Loucy (cell line): Measurements from ENCODE around the gene NPRL2.

Source experiments
- CTCF ChIP-seq: fragments of 200-600 bp; sonication (generic); conservative IDR thresholded peaks from 2 replicates; pipeline ENCODE4 v1.5.1; 2014; ENCODE audit warnings: mild to moderate bottlenecking, antibody characterized with exemption, low read length
- EZH2phosphoT487 ChIP-seq: fragments of 200-600 bp; IDR thresholded peaks from 2 replicates; pipeline ENCODE4 v1.6.1; 2018; ENCODE audit warnings: antibody characterized with exemption, mild to moderate bottlenecking, moderate library complexity, borderline replicate concordance

DNA sequence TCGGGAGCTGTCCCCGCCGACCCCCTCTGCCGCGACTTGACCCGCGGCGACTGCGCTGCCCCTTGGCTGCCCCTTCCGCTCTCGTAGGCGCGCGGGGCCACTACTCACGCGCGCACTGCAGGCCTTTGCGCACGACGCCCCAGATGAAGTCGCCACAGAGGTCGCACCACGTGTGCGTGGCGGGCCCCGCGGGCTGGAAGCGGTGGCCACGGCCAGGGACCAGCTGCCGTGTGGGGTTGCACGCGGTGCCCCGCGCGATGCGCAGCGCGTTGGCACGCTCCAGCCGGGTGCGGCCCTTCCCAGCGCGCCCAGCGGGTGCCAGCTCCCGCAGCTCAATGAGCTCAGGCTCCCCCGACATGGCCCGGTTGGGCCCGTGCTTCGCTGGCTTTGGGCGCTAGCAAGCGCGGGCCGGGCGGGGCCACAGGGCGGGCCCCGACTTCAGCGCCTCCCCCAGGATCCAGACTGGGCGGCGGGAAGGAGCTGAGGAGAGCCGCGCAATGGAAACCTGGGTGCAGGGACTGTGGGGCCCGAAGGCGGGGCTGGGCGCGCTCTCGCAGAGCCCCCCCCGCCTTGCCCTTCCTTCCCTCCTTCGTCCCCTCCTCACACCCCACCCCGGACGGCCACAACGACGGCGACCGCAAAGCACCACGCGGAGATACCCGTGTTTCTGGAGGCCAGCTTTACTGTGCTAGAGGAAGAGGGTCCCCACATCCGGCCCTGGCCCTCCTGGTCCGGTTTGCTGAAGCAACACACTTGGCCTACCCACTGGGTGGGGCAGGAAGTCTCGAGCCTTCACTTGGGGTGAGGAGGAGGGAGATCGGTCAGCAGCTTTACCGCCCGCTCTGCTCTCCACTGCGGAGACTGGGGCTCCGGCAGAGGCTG is 9.9 kb downstream of the NPRL2 start, which contains the start of gene RASSF1:
- TF ChIP-seq EZH2phosphoT487 (no peak), CTCF (no peak)
